ENCODE data around the gene CDC42EP4. TPM values are rescaled to one million over a fixed set of nuclear protein-coding genes. Genes with fewer than 3 reads are reported as not detected.

CDC42EP4 gene, protein sequence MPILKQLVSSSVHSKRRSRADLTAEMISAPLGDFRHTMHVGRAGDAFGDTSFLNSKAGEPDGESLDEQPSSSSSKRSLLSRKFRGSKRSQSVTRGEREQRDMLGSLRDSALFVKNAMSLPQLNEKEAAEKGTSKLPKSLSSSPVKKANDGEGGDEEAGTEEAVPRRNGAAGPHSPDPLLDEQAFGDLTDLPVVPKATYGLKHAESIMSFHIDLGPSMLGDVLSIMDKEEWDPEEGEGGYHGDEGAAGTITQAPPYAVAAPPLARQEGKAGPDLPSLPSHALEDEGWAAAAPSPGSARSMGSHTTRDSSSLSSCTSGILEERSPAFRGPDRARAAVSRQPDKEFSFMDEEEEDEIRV
- total RNA-seq = 70.7 TPM

DNA sequence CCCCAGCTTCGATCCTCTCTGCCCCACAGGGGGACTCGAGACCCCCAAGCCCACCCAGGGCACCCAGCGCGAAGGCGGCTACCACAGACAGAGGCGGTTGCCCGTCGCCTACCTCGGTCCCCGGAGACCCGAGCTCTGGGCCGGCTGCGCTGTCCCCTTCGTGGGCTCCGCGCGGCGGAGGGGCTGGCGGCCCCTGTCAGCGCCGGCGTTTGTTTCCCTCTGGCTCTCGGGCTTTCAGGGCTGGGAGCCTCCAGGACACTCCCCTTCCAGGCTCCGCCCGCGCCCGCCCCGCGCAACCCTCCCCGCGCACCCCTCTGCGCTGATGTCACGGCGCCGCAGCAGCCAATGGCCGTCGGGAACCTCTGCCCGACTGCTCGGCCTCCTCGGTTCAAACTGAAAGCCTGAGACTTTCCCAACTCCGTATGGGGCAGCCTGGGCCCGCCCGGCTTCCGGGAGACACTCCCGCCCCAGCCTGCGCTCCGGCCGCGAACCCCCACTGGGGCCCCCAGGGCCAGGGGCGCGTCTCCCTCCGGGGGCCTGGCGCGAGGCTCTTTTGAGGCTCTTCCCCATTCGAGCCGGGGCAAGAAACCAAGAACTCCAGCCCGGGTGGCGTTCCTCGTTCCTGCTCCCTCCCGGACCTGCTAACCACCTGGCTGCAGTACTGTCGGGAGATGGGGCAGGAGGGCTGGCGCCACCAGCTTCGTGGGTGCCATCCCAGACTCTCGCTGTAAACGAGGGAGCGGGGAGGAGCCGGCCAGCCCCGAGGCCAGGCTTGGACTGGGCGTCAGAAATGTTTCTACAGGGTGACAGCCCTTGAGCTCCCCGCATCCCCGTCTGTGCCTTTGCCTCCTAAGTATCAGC lies at the start of gene CDC42EP4:
CDC42EP4 (minus strand) TSS at position 221 of the 861 bp plus-strand sequence. CDS start 25,501 bp downstream, outside the sequence.

DNA sequence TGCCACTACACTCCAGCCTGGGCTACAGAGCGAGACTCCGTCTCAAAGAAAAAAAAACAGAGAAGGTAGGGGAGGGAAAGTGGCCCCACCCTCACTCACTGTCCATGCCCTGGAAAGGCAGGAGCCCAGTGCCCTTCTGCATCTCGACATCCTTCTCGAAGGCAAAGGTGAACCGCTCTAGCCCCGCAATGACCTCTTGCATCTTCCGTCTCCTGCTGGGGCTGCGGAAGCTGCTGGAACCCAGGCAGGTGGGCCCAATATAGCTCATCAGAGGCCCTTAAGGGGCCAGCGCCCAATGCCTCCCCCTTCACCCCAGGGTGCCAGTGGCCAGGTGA lies 50.2 kb downstream of the CDC42EP4 start, which contains the start of gene CPSF4L:
CPSF4L (minus strand) TSS at position 264 of the 335 bp plus-strand sequence; CDS start at position 202, 62 bp downstream.

Other genes with a start within 250 kb of the CDC42EP4 start
- 11.0 TPM for gene SLC39A11, start 219.3 kb downstream of the CDC42EP4 start, total RNA-seq
- 43.8 TPM for gene SSTR2, start 147.0 kb downstream of the CDC42EP4 start, total RNA-seq
- gene COG1, start 118.9 kb downstream of the CDC42EP4 start, total RNA-seq = 38.8 TPM
- not detected for gene CPSF4L, start 50.1 kb downstream of the CDC42EP4 start, total RNA-seq

Measured in parietal lobe (tissue), 1 donor.